GM12878 (cell line): Measurements from ENCODE around the gene TUBAL3. TPM values are rescaled to one million over a fixed set of nuclear protein-coding genes. Genes with fewer than 3 reads are reported as not detected.

Experiments
- CHD4 ChIP-seq: fragments of 200-600 bp; sonication (generic); IDR thresholded peaks from 2 replicates; pipeline ENCODE4 v1.6.1; 2016; ENCODE audit warnings: mild to moderate bottlenecking
- EGR1 ChIP-seq, 2 experiments: IDR thresholded peaks; 1 replicate in 1 of 2; 2 replicates in 1 of 2; pipeline ENCODE4 v1.6.1; 2011 to 2012; ENCODE audit warnings: low read depth in 2 of 2, low read length in 2 of 2, borderline replicate concordance in 1 of 2, mild to moderate bottlenecking in 1 of 2, moderate library complexity in 1 of 2
- ESRRA ChIP-seq: IDR thresholded peaks from 2 replicates; pipeline ENCODE4 v1.6.1; 2012; ENCODE audit warnings: mild to moderate bottlenecking, low read length, improper control_type of control experiment
- EZH2 ChIP-seq: IDR thresholded peaks from 2 replicates; pipeline ENCODE4 v1.6.1; 2012; ENCODE audit warnings: low read depth, mild to moderate bottlenecking, control low read depth, inconsistent platforms, low read length, borderline replicate concordance; ENCODE audit not compliant: control insufficient read depth
- FOS ChIP-seq: IDR thresholded peaks from 3 replicates; pipeline ENCODE4 v1.6.1; 2011; ENCODE audit warnings: borderline replicate concordance; ENCODE audit not compliant: insufficient read length; ENCODE audit errors: extremely low read depth
- NFYA ChIP-seq: IDR thresholded peaks from 2 replicates; pipeline ENCODE4 v1.6.1; 2011; ENCODE audit warnings: low read depth, mild to moderate bottlenecking, low read length, improper control_type of control experiment, borderline replicate concordance
- PAX5 ChIP-seq: IDR thresholded peaks from 2 replicates; pipeline ENCODE4 v1.6.1; 2011; ENCODE audit warnings: low read depth, low read length, borderline replicate concordance
- POU2F2 ChIP-seq: IDR thresholded peaks from 3 replicates; pipeline ENCODE4 v1.6.1; 2011; ENCODE audit warnings: low read depth, mild to moderate bottlenecking, low read length, borderline replicate concordance
- RAD21 ChIP-seq: IDR thresholded peaks from 2 replicates; pipeline ENCODE4 v1.6.1; 2011; ENCODE audit warnings: mild to moderate bottlenecking, low read depth, low read length, moderate library complexity; ENCODE audit not compliant: insufficient read depth
- RAD51 ChIP-seq: fragments of 450-650 bp; IDR thresholded peaks from 2 replicates; pipeline ENCODE4 v1.6.1; 2016; ENCODE audit warnings: moderate library complexity, mild to moderate bottlenecking, inconsistent platforms
- SPI1 ChIP-seq: IDR thresholded peaks from 2 replicates; pipeline ENCODE4 v1.6.1; 2011; ENCODE audit warnings: low read depth, mild to moderate bottlenecking, low read length, moderate library complexity, borderline replicate concordance; ENCODE audit not compliant: insufficient read depth
- TCF12 ChIP-seq: IDR thresholded peaks from 2 replicates; pipeline ENCODE4 v1.6.1; 2011; ENCODE audit warnings: low read depth, mild to moderate bottlenecking, low read length
- ZZZ3 ChIP-seq: IDR thresholded peaks from 2 replicates; pipeline ENCODE4 v1.6.1; 2011; ENCODE audit warnings: low read depth; ENCODE audit not compliant: control insufficient read depth, insufficient read length
- polyA plus RNA-seq, 11 experiments: library from polyadenylated mRNA; depleted of rRNA in 4 of 11; unstranded in 6 of 11; stranded (reverse) in 5 of 11; fragments of >200 nt; fragmentation: Nextera tagmentation in 4 of 11; fragmentation: Illumina TruSeq in 1 of 11; extraction: Ambion mirVana in 4 of 11; extraction: Trizol in 1 of 11; gene quantifications; 1 replicate in 1 of 11; 2 replicates in 10 of 11; pipeline versions ENCODE4 v1.2.1 to v1.2.3, GENCODE V29; 2011 to 2016; ENCODE audit warnings: inconsistent platforms in 2 of 11, missing spikeins in 2 of 11, low read depth in 1 of 11
- total RNA-seq, 4 experiments: library from RNA; depleted of rRNA in 3 of 4; stranded (reverse); fragments of >200 nt in 3 of 4; fragmentation: Illumina TruSeq in 1 of 4; extraction: Trizol in 1 of 4; gene quantifications; 2 replicates each; pipeline versions ENCODE4 v1.2.1 to v1.2.3, GENCODE V29; 2013 to 2021
- TF ChIP-seq, protein P1 (sequence below): fragments of 450-650 bp; IDR thresholded peaks from 2 replicates; pipeline ENCODE4 v1.6.1; 2016; ENCODE audit warnings: mild to moderate bottlenecking
- TF ChIP-seq, protein P2 (sequence below): IDR thresholded peaks from 2 replicates; pipeline ENCODE4 v1.6.1; 2011; ENCODE audit warnings: low read depth, mild to moderate bottlenecking, low read length, moderate library complexity, borderline replicate concordance; ENCODE audit errors: extremely low read depth
- TF ChIP-seq, protein P3 (sequence below): fragments of 450-650 bp; formaldehyde crosslinking; IDR thresholded peaks from 2 replicates; pipeline ENCODE4 v1.4.0; 2020; ENCODE audit warnings: mild to moderate bottlenecking, moderate library complexity
- TF ChIP-seq, protein P4 (sequence below): fragments of 450-650 bp; IDR thresholded peaks from 2 replicates; pipeline ENCODE4 v1.6.1; 2018; ENCODE audit warnings: mild to moderate bottlenecking, low read depth, moderate library complexity; ENCODE audit not compliant: partially characterized antibody

The TUBAL3 gene
- total and polyA plus RNA-seq, 10 of the 15 experiments (the other 5 are each of a cell fraction or from before 2014, with no cell fraction given): 0.03 to 0.06 TPM; not detected in 8

DNA sequence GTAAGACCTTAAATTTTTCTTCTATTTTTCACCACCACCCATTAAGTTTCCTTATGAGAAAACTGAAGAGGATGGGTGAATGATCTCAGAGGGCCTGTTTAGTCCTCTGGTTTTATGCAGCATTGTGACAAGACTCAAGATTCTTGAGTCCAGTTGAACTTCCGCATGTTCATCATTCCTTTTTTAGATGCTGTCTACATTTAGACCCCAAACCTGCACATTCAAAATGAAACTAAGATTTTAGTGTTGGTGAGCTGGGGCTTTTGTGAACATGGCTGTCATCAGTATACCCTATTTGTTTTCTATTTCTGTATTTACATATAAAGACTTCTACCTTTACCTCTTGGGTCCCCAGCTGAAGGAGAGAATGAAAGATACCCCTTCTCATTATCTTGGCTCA, 38.8 kb upstream of the TUBAL3 start (continued):
- TF ChIP-seq, protein P1, sequence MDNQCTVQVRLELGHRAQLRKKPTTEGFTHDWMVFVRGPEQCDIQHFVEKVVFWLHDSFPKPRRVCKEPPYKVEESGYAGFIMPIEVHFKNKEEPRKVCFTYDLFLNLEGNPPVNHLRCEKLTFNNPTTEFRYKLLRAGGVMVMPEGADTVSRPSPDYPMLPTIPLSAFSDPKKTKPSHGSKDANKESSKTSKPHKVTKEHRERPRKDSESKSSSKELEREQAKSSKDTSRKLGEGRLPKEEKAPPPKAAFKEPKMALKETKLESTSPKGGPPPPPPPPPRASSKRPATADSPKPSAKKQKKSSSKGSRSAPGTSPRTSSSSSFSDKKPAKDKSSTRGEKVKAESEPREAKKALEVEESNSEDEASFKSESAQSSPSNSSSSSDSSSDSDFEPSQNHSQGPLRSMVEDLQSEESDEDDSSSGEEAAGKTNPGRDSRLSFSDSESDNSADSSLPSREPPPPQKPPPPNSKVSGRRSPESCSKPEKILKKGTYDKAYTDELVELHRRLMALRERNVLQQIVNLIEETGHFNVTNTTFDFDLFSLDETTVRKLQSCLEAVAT: no peak
- TF ChIP-seq, protein P2, sequence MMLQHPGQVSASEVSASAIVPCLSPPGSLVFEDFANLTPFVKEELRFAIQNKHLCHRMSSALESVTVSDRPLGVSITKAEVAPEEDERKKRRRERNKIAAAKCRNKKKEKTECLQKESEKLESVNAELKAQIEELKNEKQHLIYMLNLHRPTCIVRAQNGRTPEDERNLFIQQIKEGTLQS: no peak
- peak; percentile 49; the same call in 1 of the 3 replicates for TF ChIP-seq POU2F2
- no peak for TF ChIP-seq RAD51
- TF ChIP-seq SPI1: no peak
- no peak for TF ChIP-seq FOS
- no peak for TF ChIP-seq PAX5
- TF ChIP-seq NFYA: no peak
- TF ChIP-seq ESRRA: no peak
- no peak for TF ChIP-seq TCF12
- TF ChIP-seq EZH2: no peak
- TF ChIP-seq, protein P3, sequence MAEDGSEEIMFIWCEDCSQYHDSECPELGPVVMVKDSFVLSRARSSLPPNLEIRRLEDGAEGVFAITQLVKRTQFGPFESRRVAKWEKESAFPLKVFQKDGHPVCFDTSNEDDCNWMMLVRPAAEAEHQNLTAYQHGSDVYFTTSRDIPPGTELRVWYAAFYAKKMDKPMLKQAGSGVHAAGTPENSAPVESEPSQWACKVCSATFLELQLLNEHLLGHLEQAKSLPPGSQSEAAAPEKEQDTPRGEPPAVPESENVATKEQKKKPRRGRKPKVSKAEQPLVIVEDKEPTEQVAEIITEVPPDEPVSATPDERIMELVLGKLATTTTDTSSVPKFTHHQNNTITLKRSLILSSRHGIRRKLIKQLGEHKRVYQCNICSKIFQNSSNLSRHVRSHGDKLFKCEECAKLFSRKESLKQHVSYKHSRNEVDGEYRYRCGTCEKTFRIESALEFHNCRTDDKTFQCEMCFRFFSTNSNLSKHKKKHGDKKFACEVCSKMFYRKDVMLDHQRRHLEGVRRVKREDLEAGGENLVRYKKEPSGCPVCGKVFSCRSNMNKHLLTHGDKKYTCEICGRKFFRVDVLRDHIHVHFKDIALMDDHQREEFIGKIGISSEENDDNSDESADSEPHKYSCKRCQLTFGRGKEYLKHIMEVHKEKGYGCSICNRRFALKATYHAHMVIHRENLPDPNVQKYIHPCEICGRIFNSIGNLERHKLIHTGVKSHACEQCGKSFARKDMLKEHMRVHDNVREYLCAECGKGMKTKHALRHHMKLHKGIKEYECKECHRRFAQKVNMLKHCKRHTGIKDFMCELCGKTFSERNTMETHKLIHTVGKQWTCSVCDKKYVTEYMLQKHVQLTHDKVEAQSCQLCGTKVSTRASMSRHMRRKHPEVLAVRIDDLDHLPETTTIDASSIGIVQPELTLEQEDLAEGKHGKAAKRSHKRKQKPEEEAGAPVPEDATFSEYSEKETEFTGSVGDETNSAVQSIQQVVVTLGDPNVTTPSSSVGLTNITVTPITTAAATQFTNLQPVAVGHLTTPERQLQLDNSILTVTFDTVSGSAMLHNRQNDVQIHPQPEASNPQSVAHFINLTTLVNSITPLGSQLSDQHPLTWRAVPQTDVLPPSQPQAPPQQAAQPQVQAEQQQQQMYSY (CRISPR knock-in tag): no peak
- no peak for TF ChIP-seq EGR1 (IDR thresholded peaks at IDR 0.05; ENCODE audit: borderline replicate concordance in 1 of 2, low read depth in 2 of 2, low read length in 2 of 2)
- TF ChIP-seq RAD21: no peak
- TF ChIP-seq ZZZ3: no peak
- no peak for TF ChIP-seq CHD4
- TF ChIP-seq, protein P4, sequence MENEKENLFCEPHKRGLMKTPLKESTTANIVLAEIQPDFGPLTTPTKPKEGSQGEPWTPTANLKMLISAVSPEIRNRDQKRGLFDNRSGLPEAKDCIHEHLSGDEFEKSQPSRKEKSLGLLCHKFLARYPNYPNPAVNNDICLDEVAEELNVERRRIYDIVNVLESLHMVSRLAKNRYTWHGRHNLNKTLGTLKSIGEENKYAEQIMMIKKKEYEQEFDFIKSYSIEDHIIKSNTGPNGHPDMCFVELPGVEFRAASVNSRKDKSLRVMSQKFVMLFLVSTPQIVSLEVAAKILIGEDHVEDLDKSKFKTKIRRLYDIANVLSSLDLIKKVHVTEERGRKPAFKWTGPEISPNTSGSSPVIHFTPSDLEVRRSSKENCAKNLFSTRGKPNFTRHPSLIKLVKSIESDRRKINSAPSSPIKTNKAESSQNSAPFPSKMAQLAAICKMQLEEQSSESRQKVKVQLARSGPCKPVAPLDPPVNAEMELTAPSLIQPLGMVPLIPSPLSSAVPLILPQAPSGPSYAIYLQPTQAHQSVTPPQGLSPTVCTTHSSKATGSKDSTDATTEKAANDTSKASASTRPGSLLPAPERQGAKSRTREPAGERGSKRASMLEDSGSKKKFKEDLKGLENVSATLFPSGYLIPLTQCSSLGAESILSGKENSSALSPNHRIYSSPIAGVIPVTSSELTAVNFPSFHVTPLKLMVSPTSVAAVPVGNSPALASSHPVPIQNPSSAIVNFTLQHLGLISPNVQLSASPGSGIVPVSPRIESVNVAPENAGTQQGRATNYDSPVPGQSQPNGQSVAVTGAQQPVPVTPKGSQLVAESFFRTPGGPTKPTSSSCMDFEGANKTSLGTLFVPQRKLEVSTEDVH: no peak
